HG03025 (cell line): ENCODE results near the gene ZNHIT1.
A peak's percentile ranks its signal among the peaks of the same experiment; 100 is the strongest.

ENCODE experiments used
- ATAC-seq: cut with Tn5 transposase; IDR thresholded peaks from one replicate; pipeline ENCODE4 v1.9.1; 2021; ENCODE audit warnings: mild to moderate bottlenecking, moderate library complexity; ENCODE audit not compliant: unreplicated experiment, low FRiP score

ZNHIT1 gene

DNA sequence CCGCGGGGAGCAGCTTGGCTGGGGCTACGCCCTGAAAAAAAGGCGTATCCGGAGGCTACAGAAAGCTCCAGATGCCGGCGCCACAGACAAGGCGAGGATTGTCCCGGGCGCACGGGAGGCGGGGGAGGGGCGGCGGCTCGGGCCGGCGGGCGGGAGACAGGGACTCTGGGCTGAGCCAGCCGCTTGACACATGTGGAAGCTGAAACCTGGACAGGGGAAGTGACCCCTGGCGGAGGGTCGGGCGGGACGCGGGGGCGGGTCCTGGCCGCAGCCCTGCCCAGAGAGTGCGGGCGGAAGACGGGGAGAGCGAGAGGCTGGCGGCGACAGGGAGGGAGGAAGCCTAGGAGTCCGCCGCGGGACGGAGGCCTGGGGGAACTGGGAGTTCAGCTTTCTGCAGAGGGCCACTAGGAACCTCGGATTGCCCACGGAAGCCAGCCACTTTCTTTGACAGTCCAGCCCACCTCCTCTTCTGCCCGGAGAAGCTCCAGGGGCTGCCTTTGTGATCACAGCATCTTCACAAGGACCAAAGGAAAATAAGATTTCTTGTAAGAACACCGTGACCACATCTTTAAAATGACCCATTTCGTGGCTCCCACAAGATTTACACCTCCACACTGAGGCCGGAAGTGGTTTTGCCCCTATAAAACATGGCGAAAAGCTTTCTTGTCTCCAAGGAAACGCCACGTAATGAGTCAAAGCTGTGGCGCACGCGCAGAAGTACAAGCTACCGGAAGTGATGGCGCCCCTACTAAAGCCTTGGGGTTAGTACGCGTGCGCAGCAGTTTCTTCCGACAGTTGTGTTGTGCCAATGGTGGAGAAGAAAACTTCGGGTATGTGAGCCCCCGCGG, at the start of gene ZNHIT1, which contains the start of gene PLOD3:
TSS of gene ZNHIT1 (plus strand) at position 778 of the 848 bp plus-strand sequence. CDS start at position 809, 31 bp downstream.
TSS of gene PLOD3 (minus strand) at position 194 of the 848 bp plus-strand sequence. CDS start 307 bp downstream, outside the sequence.
- ATAC-seq: peak; percentile 69

GRCh38 chr7:101168412-101169049, 49.4 kb upstream of the ZNHIT1 start:
- ATAC-seq: no peak

- no peak for ATAC-seq
Observed at GRCh38 chr7:101169110-101169837, 48.7 kb upstream of the ZNHIT1 start.

DNA sequence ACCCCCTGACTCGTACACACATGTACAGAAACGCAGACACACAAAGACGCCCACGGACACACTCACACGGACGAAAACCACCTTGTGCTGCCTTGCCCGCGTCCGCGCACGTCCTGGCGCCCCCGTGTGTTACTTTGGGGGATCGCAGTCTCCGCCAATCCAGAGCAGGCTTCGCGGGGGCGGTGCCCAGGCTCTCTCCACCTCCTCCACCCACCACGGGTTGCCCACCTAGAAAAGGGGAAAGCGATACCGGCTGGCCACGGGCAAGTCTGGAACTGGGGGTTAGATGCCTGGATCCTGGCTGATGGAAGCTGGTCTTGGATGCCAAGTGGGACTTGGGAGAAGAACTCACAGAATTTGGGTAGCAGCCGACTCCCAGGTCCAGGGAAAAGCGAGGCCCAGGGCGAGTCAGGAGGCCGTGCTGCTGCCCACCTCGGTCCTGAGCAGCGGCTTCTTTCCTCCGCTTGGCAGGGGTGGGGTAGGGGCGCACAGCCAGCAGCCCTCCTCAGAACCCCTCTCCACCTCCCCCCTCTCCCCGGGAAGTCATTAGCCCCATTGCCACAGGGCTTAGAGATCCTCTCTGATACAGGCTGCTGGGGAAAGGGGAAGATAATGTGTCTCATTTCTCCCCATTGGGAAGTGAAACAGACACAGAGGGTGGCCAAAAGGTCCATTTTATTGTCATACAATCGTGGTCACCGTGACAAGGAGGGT, 48.0 kb upstream of the ZNHIT1 start:
- ATAC-seq: no peak

- ATAC-seq: no peak
Observed at GRCh38 chr7:101170617-101171441, 47.1 kb upstream of the ZNHIT1 start.

DNA sequence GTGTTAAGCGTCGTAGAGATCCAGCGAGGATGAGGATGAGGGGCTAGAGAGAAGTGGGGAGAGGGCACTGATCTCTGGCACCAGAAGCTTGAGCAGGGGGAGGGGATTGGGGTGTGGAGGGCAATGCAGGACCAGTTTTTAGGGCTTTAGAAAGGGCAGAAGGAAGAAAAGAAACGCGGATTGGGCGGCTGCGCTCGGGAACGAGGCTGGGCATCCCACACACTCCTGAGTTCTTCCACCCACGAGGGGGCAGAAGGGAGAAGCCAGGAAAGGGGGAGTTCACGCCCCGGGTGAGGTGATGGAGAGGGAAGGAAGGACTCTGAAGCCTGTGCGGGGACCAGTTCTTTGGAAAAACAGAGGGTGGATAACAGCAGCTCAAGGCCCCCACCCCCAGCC, 46.5 kb upstream of the ZNHIT1 start:
- no peak for ATAC-seq

DNA sequence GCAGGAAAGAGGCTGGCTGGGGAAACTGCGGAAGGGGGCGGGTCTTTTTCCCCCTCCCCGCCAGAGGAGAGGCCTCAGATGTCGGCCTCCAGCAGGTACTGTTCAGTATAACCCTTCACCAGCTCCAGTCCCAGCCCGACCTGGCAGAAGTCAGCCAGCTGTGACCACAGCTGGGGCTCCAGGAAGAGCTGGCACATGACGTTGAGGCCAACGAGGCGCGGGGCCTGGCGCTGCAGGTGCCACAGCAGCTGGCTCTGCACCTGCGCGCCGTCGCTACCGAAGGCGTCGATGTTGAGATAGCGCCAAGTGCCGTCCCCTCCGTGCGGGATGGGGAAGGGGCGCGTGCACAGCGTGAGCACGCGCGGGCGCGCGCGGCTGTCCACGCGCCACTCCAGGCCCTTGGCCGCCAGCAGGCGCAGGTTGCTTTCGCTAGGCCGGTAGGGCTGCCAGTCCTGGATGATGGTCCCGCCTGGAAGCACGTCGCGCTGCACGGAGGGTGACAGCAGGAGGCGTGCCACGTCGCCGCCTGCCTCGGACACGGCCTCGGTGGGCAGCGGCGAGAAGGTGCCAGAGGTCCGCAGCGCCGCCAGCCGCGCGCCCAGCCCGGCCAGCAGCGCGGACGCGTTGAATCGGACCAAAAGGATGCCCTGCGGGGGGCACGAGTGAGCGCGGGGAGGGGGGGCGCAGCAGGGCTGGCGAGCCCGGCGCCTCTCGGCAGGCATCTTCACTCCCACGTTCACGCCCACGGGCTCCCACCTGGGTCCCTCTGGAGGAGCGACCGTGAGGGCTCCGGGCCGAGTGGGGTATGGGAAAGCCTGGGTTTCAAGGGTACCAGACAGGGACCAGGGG, 45.7 kb upstream of the ZNHIT1 start:
- no peak for ATAC-seq

- no peak for ATAC-seq
Observed at GRCh38 chr7:101172854-101173751, 44.9 kb upstream of the ZNHIT1 start.

- no peak for ATAC-seq
Observed at GRCh38 chr7:101173752-101174244, 44.2 kb upstream of the ZNHIT1 start.

- no peak for ATAC-seq
Observed at GRCh38 chr7:101174322-101174854, 43.6 kb upstream of the ZNHIT1 start.

GRCh38 chr7:101175664-101176063, 42.3 kb upstream of the ZNHIT1 start:
- no peak for ATAC-seq

- ATAC-seq: no peak
Observed at GRCh38 chr7:101177644-101178043, 40.3 kb upstream of the ZNHIT1 start.

DNA sequence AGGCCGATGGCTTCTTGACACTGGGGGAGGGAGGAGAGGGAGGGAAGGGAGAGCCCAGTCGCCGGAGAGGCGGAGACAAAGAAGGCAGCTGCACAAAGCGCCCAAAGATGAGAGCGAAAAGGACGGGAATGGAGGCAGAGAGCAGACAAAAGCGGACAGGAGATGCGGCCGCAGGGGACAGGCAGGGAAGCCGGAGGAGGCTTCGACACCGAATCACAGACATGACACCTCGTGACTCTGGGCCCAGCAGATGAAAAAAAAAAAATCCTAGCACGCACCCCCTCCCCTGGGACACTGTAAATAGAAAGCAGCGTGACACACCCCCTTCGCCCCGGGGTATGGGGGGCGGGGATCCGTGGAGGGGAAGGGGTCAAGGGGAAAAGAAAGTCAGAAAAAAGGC, 38.8 kb upstream of the ZNHIT1 start:
- ATAC-seq: no peak

GRCh38 chr7:101179713-101180112, 38.3 kb upstream of the ZNHIT1 start:
- no peak for ATAC-seq

GRCh38 chr7:101180130-101180755, 37.7 kb upstream of the ZNHIT1 start, which contains the start of gene NAT16:
Gene NAT16 (minus strand): TSS chr7:101180293. CDS start chr7:101174807, 5,486 bp downstream.
- no peak for ATAC-seq

DNA sequence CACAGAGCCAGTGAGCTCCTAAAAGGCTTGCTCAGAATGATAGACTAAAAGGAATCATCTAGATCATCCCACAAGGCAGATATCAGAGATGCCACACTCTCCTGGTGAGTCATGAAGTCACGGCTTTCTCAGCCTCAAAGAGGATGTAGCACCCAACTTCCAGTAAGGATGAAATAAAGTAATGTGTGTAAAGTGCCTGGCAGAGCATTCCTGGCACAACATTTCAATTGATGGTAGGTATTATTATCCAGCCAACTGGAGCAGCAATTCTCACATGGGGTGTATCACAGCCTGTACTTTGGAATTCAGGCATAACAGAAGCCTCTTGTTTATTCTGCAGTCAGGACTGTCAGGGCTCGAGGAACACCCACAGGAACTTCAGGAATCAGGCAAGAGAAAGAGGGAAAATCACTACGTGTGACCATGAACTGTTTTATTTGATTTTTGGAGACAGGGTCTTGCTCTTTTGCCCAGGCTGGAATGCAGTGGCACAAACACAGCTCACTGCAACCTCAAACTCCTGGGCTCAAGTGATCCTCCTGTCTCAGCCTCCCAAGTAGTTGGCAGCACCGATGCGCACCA, 32.6 kb upstream of the ZNHIT1 start:
- ATAC-seq: no peak
